Measurements from ENCODE around the gene ADGRD2.

ADGRD2 gene

DNA sequence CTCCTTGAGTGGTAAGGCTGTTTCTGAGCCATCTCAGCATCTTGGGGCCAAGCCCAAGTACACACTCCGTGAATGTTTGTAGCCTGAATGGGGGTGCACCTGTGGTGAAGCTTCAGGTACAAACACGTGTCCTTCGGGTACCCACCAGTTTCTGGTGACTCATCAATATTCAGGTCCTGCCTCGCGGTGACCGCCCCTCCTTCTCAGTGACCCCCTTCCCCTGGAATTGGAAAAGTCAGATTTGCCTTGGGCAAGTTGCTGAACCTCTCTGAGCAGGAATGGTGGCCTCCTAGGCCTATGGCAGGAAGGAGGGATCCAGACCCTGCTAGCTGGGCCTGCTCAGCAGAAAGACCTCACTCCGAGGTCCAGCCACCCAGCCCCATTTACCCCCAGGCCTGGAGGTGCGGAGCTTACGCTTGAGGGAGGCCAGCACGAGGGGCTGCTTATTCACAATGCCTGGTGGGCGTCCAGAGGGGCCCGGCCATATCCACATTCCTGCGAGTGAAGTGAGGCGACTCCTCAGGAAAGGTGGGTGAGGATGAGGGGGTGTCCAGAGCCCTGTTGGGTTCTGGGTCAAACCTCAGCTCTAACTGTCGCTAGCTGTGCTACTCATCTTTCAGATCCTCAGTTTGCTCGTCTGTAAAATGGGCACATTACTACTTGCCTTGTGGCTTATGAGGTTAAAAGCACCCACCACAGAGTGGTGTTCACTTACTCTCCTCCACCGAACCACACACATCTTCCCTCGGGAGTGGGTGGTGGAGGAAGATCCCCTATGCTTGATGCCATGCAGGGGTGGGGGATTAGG lies 7.0 kb downstream of the ADGRD2 start:
- DNase-seq (ENCODE audit: low read depth in 3 of 3): no peak

DNA sequence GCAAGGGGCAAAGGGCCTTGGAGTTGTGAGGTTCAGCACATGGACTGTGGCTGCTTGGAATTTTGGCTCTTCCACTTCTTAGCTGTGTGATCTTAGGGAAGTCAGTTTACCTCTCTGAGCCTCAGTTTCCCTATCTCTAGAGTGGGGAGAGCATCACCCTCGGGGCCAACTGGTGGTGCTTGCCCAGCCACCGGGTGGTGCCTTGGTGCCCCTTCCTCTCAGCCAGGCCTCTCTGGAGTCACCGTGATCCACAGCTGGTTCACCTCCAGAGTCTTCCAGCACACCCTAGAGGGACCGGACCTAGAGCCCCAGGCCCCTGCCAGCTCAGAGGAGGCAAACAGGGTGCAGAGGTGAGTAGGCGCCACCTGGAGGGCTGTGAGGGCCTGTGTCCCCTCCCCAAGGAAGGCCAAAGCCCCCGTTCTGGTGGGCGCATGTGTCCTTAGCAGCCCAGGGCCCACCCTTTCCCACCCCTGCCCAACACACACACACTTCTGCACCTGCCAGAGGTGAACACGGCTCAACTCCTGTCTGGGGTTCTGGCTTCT lies 7.7 kb downstream of the ADGRD2 start:
- no peak for DNase-seq (ENCODE audit: low read depth in 3 of 3)

DNA sequence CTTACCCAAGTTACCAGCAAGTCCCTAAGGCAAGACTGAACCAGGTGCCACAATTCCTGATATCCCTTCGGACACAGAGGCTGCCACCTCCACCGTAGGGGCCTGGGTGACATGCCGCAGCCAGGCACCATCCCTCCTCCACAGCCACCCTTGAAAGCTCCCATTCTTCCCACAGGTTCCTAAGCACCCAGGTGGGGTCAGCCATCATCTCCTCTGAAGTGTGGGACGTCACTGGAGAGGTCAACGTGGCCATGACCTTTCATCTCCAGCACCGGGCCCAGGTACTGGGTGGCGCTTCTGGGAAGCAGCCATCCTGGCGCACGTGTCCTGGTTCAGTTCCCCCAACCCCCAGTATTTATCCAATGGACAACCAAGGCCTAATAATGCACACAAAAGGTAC lies 8.2 kb downstream of the ADGRD2 start:
- DNase-seq (ENCODE audit: low read depth in 3 of 3): no peak

DNA sequence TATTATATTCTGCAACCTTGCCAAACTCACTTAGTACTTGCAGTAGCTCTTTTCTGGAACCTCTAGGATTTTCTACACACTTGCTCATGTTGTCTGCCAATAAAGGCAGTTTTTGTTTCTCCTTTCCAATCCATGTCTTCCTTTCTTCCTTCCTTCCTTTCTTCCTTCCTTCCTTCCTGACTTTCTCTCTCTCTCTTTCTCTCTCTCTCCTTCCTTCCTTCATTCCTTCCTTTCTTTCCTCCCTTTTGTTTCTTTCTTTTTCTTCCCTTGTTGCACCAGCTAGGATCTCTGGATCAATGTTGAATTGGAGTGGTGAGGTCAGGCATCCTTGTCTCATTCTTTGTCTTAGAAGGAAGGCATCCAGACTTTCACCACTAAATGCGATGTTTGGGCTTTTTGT lies 12.5 kb downstream of the ADGRD2 start:
- no peak for DNase-seq (ENCODE audit: low read depth in 3 of 3)

DNA sequence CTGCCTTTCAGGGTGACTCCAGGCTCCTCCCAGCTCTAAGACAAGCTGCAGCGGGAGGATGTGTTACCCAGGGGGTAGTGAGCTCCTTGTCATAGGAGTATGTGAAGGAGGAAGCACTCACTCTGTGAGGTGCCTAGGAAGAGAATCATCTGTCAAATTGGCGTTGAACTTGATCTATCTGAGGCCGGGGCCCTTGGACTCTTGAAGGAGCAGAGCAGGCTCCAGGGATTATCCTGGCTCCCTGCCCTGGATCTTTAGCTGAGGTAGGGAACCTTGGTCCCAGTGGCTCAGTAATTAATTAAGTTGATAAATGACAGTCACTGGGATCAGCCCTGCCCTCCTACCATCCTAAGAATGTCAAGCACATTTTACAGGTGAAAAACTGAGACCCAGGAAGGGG lies 15.5 kb downstream of the ADGRD2 start:
- DNase-seq (ENCODE audit: low read depth in 3 of 3): no peak

DNA sequence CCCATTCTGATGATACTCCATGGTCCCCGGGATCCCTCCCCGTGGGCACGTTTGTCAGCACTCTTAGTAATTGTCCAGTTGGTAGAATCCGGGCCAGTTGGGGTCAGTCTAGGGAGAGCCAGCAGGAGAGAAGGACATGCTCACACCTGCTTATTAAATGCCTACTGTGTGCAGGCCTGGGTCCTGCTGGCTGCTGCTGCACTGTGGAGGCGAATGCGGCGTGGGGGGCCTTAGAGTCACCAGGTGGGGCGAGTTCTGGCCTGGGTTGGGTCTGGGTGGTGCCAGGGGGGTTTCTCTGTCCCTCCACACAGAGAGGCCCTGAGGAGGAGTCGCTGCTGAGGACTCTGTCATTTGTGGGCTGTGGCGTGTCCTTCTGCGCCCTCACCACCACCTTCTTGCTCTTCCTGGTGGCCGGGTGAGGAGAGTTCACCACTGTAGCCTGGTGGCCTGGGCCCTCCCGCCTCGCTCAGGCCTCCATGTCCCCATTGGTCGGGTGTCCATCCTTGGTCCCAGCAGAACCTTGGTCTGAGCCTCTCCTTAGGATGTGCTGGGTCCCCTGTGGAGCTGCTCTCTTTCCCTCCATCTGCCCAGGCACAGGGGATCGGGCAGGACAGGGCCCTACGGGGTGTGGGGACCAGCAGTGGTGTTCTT lies 17.3 kb downstream of the ADGRD2 start:
- DNase-seq (ENCODE audit: low read depth in 3 of 3): no peak

DNA sequence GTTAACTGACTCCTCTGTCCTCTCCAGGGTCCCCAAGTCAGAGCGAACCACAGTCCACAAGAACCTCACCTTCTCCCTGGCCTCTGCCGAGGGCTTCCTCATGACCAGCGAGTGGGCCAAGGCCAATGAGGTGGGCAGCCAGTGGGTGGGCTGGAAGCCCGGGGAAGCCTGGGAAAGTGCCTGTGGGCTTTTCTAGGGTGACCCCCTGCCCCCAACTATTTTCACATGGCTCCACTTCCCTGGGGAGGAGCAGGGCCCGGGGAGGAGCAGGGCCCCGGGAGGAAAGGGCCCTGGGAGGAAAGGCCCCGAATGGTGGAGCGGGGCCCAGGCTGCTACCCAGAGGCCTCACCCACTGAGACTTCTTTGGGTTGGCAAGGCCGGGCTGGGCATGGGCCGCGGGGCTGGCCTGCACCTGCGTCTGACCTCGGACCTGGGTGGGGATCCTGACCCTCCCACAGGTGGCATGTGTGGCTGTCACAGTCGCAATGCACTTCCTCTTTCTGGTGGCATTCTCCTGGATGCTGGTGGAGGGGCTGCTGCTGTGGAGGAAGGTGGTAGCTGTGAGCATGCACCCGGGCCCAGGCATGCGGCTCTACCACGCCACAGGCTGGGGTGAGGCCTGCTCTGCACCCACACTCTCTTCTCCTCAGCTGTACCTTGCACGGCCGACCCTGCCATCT lies 17.9 kb downstream of the ADGRD2 start:
- no peak for DNase-seq (ENCODE audit: low read depth in 3 of 3)

DNA sequence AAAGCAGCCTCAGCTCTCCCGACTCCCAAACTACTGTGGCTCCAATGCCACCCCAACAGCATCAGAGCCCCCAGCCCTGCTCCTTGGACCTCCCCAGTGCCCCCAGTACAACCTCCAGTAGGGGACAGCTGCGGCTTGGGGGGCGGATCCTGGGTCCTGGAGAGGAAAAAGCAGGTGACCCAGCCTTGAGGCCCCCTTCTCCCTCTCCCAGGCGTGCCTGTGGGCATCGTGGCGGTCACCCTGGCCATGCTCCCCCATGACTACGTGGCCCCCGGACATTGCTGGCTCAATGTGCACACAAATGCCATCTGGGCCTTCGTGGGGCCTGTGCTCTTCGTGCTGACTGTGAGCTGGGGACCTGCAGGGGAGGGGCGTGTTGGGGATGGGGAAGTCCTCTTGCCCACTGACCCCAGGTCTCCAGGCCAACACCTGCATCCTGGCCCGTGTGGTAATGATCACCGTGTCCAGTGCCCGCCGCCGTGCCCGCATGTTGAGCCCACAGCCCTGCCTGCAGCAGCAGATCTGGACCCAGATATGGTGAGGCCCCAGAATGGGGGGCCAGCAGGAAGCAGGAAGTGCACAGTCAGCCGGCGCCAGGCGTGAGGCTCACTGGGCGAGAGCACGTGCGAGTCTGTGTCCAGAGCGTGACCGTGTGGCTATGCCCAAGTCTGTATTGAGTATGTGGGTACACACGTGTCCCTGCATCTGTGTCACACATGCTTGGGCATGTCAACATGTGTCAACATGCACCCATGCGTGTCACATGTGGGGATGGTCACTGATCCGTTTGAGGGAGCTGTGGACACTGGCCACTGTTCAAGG lies 19.0 kb downstream of the ADGRD2 start:
- no peak for DNase-seq (ENCODE audit: low read depth in 3 of 3)

DNA sequence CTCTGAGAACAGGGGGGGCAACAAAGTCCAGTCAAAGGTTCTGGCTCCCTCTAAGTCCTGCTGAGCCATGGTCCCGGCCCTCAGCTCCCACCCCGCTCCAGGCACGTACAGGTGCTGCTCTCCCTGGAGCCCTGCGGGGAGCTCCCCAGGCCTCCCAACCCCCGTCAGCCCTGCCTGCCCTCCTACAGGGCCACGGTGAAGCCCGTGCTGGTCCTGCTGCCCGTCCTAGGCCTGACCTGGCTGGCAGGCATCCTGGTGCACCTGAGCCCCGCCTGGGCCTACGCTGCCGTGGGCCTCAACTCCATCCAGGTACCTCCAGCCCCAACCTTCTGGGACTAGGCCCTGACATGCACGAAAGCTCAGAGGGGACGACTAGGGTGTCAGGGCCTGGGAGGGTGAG lies 20.1 kb downstream of the ADGRD2 start:
- DNase-seq (ENCODE audit: low read depth in 3 of 3): no peak

DNA sequence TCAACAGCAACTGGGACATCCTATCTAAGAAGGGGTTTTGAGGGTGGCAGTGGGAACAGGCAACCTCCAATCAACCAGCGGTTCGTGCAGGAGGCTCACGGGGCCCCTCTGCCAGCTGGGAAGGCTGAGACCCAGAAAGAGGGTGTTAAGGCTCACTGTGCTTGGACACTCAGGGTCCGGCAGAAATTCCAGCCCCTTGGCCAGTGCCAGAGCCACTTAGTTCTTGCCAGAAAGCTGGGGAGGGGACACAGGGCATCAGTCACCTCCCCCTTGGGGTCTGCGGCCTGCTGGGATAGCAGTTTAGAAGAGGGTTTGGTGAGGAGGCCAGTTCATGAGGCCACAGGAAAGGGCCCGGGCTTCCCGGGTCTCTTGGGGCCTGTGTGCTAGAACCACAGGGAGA lies 20.5 kb downstream of the ADGRD2 start:
- DNase-seq (ENCODE audit: low read depth in 3 of 3): no peak

DNA sequence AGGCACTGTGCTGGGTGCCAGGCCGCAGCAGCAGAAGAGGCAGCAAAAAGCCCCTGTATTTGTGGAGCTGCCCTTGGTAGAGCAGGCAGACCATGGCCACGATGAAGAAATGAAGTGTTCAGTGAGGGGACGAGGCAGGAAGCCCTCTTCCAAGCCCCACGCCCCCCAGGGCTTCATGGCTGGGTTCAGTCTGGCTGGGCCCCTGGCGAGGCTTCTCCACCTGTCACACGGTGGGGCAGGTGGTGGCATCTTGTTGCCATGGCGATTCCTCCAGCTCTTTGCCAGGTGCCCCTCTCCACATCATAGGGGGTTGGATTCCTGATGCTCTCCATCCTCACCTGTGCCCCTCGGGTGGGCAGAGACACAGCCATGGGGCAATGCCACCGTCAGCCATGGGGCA lies 21.5 kb downstream of the ADGRD2 start:
- no peak for DNase-seq (ENCODE audit: low read depth in 3 of 3)

DNA sequence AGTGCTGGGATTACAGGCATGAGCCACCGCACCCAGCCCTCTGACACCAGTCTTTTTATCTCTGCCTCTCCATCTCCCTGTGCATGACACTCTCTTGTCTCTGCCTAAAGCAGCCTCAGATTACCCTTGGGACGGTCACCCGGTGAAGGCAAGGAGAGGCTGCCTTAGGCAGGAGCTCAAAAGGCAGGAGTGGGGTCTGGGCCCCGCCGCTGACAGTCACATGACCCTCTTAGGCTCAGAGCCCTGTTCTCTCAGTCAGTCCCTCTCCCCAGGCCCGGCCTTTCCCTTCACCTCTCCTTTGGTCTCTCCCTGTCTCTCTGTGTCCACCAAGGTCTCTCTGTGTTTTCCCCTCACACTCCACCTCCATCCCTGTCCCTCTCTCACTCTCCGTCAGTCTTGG lies 22.5 kb downstream of the ADGRD2 start:
- DNase-seq (ENCODE audit: low read depth in 3 of 3): no peak

DNA sequence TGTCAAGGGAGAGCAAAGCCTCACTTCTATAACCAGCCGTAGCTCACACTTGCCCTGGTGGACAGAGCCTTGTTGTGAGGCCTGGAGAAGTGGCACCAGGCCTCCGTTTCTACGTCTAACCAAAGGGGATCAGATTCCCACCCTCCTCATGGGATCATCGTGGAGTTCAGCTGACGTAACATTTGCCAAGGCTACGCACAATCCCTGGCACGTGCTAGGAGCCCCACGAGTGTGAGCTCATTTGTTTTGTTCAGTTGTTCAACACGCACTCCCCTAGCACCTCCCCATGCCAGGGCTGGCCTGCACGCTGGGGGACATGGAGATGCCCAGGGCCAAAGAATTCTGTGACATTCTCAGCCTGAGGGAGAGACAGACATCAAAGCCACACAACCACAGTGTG lies 23.1 kb downstream of the ADGRD2 start:
- DNase-seq (ENCODE audit: low read depth in 3 of 3): no peak

DNA sequence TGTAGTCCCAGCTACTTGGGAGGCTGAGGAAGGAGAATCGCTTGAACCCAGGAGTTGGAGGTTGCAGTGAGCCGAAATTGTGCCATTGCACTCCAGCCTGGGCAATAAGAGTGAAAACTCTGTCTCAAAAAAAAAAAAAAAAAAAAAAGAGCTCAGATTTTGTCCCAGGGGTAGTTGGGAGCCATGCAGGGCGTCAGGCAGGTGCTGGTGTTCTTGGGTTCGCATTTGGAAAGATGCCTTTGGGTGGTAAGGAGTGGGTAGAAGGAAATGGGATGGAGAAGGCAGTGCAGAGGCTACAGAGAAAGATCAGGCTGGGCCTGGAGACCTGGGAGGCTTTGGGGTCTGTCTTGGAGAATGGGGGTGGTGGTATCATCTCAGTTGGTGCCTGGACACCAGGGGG lies 23.9 kb downstream of the ADGRD2 start:
- DNase-seq (ENCODE audit: low read depth in 3 of 3): no peak

DNA sequence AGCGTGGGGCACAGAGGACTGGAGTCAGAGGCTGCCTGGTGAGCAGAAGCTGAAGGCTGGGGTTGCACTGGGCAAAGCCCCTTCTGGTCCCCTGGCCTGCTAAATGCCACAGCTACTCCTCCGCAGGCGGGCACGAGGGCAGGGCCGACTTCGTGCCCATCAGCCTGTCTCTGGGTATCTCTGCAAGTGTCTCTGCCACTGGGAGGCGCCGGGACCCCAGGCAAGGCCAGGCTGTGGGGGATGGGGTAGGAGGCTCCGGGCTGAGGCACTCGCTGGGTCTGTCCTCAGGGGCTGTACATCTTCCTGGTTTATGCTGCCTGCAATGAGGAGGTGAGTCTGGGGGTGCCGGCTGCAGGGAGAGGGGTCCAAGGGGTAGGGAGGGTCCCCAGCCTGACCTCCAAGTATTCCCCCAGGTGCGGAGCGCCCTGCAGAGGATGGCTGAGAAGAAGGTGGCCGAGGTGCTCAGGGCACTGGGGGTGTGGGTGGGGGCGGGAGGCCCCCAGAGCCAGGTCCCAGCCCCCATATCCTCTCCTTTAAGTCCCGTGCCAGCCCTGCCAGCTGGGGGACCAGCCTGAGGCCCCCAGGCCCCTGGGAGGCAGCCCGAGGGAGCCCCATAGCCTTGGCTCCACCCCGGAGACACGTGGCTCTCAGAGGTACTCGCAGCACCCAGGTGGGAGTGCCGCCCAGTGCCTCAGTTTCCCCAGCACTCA lies 25.1 kb downstream of the ADGRD2 start:
- DNase-seq (ENCODE audit: low read depth in 3 of 3): no peak

DNA sequence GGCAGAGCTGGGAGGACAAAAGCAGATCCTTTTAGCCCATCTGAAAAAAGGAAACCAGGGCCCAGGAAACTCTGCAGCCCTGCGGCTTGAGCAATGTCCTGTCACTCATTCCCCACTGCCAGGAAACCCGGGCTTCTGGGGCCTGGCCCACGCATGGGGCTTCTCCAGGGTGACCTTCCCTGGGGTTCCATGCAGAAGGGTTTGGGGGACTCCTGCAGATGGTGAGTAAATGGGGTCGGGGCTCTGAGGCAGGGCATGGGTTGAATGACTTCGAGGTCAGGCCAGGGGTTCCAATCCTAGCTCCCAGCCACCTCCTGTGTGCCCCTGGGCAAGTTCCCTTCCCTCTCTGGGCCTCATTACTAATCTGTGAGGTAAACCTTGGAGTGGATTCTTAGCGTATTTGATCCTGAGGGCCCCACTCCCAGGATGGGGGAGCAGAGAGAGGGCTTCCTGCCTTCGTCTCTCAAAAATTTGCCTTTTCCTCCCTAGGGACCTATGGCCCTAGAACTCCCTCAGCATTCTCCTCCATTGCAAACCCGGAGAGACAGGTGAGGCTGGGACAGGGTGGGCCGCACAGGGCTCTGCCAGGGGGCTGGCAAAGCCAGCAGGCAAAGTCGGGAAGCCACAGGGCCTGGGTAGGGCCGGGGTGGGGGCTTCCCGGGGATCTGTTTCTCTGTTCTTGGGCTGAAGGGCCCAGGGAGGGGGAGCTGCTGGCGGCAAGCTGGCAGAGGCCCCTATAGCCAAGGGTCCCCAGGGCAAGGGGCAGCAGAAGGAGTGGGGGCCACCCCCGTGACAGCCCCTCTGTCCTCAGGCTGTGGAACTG lies 25.8 kb downstream of the ADGRD2 start:
- no peak for DNase-seq (ENCODE audit: low read depth in 3 of 3)

DNA sequence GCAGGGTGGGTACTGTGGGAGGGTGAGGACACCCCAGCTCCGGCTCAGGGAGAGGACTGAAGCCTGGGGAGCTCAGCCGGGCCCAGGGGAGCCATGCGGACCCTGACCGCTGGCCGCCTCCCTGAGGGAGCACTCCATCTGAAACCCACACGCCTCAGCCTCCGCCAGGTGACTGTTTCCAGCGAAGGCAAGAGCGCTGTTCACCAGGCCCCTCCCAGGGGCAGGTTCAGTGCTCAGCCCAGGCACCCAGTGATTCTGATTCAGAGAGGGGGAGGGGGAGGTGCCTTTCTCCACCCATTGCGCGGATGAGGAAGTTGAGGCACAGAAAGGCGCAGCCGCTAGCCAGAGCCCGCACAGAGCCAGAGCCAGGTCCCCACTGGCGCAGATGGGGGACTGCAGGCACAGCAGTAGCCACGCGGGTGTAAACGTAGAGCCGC lies 27.0 kb downstream of the ADGRD2 start:
- DNase-seq (ENCODE audit: low read depth in 3 of 3): no peak

DNA sequence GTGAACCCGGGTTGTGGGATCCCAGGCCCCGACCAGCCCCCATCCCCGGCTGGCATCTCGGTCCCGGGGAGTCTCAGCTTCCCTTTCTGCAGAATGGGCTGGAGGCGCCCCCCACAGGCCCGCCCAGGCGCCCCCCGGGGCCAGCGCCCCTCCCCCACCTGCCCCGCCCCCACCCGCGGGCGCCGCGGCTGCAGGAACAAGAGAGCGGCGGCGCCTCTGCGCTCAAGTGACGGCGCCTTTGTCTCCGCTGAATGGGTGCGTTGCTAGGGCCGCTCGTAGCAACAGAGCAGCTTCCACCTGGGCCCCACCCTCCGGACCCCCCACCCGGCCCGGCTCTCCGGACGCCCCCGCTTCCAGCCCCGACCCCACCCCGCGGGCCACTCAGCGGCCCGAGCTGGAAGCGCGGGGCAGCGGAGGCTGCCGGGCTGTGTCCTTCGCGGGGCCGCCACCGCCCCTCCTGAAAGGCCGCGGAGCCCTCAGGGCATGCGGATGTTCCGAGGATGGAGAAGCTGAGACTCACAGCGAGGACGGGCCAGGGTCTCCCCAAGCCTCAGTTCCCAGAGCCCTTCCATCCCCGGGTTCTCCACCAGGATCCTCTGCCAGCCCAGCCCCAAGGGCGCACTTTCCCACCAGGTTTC lies 27.5 kb downstream of the ADGRD2 start:
- no peak for DNase-seq (ENCODE audit: low read depth in 3 of 3)

DNA sequence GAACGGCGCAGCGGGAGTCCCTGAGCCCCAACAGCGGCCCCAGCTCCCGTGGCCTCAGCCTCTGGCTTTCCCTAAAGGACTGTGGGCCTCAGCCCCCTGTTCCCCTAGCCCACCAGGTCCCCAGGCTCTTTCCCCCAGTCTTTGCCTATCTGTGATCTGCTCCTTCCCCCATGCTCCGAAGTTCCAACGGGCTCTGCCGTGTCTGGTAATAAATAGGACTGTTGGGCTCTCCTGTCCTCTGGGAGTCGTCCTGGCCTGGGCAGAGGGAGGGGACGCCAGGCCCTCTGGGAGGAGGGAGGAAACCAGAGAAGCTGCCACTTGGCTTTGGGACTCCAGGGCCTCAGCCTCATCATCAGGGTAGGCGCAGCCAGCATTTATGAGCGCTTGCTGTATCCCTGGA lies 28.1 kb downstream of the ADGRD2 start:
- DNase-seq (ENCODE audit: low read depth in 3 of 3): no peak

DNA sequence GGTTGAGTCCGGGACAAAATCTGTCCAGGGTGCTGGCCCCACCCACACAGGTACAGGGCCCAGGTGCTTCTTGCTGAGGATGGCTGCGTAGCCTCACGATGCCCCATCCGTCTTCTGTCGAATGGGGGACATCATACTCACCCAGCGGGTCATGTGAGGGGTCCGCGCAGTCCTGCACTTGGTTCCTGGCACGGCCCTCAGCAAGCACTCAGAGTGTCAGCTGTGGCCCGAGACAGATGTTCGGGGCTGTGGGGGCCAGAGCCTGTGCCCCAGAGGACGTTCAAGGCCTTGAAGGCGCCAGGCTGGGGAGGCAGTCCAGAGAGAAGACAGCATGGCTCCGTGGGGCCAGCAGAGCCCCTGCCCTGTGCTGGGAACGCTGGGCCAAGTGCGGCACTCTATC lies 29.1 kb downstream of the ADGRD2 start:
- no peak for DNase-seq (ENCODE audit: low read depth in 3 of 3)
